Stimulated activated CD8-positive, alpha-beta memory T cell treated with anti-CD3 and anti-CD28 coated beads, Interleukin-4, amount 100 ng/mL, for 48 hours (primary cell): ENCODE measurements around the gene KLC1.
A peak's percentile ranks its signal among the peaks of the same experiment; 100 is the strongest.
"Not testable (repeated sequence)": the region's sequence is repeated elsewhere in the genome, so short reads cannot be mapped to it uniquely, and the experiment has no call there.

Experiments
- DNase-seq: peaks from one replicate; pipeline ENCODE4 v3.0.0-alpha.2; 2020

KLC1 gene

DNA sequence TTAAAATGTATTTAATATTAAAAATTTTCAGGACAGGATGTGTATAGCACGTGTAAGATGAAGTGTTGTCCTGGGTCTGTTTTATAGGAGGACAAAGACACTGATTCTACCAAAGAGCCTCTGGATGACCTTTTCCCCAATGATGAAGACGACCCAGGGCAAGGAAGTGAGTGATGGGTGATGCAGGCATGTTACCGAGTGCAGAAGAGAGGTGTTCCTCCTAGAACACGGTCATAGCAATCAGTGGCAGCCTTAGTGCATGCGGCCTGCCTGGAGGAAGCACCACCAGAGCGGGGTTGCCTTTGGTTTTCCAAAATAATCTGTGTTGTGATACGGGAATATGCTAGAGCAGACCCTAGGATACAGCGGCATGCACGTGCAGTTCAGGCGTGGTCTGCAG is 33.0 kb downstream of the KLC1 start:
- no peak for DNase-seq

DNA sequence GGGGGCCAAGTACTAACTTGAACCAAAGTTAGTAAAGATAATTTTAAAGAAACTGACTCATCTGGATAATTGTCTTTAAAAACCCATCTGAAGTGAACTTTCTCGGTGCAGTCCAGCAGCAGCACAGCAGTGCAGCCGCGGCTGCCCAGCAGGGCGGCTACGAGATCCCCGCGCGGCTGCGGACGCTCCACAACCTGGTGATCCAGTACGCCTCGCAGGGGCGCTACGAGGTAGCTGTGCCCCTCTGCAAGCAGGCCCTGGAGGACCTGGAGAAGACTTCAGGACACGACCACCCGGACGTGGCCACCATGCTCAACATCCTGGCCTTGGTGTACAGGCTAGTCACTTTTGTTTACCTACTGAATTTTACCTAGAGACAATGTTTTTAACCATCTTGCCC is 33.6 kb downstream of the KLC1 start:
- no peak for DNase-seq

DNA sequence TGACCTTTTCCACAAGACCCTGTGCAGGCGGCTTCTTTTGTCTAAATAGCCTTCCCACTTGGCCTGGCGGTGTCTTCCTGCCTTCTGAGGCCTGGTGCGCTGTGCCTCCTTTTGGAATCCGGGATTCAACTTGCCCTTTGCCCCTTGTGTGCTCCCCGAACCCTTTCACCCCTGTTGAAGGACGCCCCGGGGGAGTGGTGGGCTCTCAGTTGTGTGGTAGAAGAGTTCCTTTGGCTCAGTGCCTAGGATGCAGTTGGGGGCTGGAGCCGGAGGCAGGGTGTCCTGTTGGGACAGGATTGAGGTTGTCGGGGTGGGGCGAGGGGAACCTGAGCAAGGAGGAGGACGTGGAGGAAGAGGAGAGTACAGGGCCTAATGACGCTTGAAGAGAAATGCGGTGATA is 34.5 kb downstream of the KLC1 start:
- DNase-seq: no peak

DNA sequence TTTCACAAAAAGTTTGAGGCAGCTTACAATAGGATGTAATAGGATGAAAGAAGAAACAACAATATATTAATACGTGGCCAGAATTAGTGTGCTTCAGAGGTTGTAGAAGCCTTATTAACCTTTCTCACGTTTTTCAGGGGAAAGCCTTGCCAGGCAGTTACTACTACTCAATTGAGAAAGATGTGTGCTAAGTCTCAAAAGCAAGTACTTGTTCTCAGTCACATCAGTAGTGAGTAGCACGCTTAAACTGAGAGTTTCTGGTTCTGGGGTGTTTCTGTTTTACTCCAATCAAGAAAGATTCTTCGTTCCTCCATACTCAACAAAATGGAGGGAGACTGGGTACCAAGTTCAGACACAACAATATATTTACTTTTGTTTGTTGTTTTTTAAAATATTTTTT is 38.7 kb downstream of the KLC1 start:
- no peak for DNase-seq

DNA sequence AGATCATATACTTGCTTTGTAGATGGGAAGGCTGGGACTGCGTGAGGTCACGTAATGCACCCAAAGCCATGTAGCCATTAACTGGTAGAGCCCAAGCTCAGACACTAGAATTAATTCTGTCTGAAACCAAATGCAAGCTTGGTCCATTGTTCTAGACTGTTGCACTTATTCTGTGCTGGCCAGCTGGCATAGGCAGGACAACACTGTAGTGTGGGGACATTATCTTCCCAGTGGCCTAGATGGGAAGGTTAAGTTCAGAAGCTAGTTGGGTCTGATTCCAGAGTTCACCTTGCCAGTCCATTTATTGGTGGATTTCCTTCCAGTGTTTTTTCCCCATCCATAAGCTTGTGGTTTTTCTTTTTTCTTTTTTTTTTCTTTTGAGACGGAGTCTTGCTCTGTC is 39.1 kb downstream of the KLC1 start:
- no peak for DNase-seq

DNA sequence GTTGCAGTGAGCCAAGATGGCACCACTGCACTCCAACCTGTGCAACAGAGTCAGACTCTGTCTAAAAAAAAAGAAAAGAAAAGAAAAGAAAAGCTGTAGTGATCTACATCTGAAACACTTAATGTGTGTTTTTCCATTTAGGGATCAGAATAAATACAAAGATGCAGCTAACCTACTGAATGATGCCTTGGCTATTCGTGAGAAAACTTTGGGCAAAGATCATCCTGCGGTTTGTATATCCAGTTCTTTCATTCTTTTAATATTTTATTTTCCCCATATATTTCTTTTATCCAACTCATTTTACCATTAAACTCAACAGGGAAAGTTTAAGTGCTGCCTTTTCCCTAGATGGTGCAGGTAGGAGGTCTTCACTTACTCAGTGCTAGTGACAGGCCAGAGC is 40.4 kb downstream of the KLC1 start:
- no peak for DNase-seq

DNA sequence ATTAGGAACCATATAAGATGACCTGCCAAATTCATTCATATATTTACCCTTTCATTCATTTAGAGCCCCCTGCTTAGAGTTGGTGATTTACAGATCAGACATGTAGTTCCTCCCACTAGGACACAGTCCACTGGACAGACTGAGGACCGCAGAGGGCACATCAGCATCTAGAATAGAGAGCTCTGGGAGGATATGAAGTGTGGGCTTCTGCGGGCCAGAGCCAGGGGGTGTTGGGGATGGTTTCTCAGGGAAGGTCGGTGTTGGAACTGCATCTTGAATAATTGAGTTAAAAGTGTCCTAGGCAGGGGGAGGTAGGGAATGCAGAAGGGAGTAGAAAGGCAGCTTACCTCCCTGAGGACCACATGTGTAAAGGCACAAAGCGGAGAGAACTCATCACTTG is 42.9 kb downstream of the KLC1 start:
- DNase-seq: no peak

DNA sequence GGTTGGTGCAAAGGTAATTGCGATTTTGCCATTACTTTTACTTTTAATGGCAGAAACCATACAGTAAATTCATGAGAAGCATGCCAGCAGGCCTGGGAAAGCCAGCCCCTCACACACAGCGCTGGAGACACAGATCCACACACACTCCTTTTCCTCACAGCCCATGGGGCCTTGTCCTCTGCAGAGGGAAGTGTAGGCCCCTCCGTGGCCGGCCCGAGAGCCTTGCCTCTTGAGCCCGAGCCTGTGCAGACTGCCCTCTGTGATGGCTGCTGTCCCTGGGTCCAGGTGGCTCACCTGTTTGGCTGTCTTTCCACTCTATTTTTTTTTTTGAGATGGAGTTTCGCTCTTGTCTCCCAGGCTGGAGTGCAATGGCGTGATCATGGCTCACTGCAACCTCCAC is 46.9 kb downstream of the KLC1 start:
- DNase-seq: no peak

DNA sequence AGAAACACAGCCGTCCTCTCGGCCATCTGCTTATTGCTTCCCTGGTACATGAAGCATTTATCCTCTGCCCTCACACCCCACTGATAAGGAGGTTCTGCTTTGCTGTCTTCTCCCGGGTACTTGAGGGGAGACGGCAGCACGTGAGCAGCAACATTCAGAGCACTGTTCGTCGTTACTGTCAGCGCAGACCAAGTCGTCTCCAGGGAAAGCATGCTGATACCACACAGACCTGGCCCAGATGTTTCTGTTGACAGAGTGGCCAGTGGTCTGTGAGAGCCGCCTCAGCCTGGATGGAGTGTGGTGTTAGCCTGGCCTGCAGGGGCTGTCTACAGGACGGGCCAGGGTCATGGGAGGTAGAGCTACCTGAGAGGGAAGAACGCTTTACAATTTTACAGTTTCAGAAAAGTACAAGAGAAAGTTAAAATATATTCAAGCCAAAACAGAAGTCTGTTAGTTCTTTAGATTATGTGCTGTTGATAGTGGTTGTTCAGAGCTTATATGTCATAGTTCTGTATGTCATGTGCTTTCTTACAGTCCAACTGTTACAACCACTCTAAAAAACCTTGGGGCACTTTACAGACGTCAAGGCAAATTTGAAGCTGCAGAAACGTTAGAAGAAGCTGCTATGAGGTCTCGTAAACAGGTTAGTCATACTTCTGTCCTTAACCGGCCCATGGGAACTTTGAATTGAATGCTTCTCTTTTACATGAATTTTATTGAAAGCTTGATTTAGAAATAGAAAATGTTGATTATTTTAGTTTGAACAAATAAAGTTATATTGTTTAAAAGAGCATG is 48.1 kb downstream of the KLC1 start:
- DNase-seq: no peak

DNA sequence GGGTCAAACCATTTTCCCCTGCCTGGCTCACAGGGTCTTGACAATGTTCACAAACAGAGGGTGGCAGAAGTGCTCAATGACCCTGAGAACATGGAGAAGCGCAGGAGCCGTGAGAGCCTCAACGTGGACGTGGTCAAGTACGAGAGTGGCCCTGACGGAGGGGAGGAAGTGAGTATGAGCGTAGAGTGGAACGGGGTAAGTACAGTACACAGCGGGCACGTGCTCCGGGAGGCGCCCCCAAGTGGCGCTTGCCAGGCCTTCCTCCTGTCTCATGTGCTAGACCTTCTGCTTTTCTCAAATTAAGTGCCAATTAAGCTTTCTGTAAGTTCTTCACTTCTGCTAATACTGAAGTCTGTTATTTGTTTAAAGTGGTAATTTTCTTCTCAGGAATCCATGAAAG is 50.3 kb downstream of the KLC1 start:
- peak; percentile 66 for DNase-seq

DNA sequence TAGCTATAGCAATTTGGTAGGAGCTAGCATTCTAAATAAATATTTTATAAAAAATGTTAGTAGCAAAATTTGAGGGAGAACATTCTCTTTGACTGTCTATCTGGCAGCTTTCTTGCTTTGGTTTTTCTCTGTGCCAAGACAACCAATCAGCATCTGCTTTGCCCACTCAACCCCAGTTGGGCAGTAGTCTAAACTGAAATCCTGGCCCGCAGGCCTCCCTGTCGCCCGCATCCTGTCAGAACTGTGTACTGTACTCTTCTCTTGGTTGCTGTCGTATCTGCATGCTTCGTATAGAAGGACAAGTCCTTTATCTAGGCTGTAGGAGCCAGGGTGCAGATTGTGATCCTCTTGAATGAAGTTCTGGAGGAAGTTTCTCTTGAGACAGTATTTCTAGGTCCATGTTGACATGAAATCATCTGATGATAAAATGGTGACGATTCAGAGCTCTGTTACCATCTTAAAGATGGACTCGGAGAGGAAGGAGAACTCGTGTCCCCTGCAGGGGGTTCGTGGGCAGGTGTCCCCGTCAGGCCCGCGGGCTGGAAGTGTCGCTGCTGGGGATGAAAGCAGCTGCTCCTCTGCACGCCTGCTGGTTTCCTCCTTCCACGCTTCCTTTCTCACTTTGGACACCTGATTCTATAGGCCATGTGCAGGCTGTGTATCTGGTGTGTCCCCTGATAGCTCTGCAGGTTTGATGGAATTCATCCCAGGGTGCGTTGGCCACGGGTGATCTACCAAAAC is 51.6 kb downstream of the KLC1 start:
- no peak for DNase-seq

DNA sequence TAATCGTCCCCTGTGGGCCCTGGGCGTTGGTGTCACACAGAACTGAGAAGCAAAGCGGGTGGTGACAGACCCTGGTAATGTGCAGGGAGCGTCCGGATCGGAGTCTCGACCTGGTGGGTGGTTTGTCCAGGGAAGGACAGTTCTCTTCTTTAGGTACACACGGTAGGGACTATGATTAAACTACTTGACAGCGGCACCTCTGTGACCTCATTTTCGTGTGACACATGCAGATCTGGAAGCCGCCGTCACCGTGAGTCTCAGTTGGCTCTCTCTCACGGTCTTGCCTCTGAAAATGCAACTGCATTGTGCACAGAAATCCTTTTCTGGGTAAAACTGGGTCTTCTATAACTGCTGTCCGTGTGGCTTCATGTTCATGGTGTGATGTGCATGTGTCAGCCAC is 54.1 kb downstream of the KLC1 start:
- DNase-seq: no peak

DNA sequence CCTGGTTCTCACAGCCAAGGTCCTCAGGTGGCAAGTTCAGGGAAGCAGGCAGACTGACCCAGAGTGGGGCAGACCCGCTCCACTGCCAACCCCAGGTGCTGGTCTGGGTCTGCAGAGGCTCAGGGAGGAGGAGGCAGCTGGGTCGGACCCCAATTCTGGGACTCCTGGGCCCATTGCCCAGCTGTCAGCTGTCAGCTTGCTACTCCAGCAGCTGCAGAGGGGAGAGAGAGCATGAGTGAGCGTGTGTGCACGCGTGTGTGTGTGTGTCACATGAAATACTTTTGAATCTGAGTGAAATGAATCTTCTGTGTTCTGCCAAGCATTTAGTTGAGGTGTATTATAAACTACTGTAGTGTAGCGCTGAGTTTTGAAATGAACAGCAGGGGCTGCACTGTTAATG is 55.5 kb downstream of the KLC1 start:
- DNase-seq: no peak

DNA sequence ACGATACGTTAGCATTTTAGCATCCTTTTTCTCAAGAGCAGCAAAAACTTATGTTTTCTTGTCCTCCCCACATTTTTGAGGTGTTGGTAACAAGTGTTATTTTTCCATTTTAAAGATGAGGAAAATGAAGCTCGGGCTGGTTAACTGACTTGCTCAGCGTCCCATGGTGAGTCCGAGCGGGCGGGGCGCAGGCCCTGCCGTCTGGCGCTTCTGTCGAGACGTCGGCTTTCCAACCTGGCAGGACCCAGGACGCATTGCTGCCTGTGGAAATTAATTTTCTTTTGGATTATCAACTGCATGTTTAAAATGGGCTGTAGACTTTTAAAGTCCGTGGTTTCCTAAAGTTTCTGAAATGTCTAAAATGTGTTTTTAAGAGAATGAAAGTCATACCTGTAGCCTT is 55.9 kb downstream of the KLC1 start:
- no peak for DNase-seq

DNA sequence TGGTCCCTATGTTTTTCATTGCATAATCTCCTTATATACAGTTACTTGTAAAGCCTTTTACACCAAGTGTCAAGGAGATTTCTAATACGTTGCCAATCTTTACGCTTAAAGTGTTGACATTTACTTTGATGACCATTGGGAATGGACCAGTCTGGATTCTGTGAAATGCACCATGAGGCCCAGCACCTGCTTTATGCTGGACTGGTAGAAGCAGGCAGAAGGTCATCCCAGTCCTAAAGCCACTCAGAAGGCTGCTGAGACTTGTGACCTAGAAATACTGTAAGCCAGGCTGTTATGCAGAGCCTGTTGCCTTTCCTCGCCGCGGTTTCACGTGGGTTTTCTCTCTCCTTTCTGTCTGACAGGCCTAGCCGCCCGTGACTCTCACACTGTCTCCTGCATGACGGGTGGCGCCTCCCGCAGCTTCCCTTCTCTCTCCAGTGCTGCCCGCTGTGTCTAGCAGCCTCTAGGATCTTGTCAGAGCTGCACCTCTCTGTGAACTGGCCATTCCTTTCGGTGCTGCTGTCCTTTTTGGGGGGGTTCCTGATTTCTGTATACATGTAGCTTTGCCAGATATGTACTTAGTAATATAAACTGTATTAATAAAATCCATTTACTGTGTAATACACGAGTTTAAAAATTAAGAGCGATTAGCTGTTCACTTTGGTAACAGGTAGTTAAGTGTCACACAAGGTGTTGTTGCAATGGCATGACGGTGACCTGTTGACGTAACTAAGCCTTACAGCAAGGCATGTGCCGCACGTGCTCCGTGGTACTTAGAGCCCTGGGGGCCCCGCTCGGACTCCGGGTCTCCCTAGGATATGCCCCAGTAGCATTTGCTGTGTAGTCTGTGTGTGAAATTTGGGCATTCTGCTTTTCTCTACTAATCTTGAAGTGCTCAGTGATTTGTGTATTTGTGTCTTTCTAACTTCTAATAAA is 56.5 kb downstream of the KLC1 start:
- no peak for DNase-seq

DNA sequence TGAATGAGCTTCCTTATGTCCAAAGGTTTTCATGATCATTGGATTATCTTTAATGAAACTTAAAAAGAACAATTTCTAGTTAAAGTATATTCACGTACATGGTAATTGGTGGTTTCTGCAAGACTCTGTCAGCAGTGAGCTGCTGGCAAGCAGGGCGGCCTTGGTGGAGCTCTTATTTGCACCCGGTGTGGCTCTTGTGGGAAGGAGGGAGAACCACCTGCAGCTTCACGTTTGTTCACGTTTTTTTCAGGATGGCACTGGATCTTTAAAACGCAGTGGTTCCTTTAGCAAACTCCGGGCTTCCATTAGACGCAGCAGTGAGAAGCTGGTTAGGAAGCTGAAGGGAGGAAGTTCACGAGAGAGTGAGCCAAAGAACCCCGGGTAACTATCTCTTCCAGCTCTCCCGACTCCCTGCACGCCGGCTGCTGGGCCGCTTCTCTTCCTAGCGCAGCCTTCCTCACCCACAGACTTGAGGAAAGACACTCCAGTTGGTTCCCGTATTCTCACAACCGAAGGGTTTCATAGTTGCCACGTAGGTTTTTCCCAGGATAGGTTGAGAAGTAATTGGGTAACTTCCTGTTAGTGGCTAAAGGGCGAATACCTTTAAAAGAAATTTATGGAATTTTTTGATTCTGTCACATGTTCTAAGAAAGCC is 57.9 kb downstream of the KLC1 start:
- DNase-seq: no peak

DNA sequence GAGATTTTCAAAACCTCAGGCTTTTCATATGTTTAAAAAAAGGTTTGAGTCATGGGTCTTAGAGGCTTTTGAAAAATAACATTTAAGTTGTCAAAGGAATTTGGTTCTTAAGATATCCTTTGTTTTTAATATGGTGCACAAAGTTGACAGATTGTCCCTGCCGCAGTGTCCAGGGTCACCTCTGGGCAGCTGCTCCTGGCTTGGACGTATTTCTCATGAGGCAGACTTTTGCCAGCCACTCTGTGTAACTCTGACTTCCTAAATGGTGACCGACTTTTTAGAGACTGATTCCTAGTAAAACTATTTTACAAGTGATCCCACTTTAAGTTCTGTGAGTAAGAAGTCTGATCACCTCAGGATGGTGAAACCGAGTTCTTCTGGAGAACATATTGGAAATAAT is 58.7 kb downstream of the KLC1 start:
- DNase-seq: no peak

DNA sequence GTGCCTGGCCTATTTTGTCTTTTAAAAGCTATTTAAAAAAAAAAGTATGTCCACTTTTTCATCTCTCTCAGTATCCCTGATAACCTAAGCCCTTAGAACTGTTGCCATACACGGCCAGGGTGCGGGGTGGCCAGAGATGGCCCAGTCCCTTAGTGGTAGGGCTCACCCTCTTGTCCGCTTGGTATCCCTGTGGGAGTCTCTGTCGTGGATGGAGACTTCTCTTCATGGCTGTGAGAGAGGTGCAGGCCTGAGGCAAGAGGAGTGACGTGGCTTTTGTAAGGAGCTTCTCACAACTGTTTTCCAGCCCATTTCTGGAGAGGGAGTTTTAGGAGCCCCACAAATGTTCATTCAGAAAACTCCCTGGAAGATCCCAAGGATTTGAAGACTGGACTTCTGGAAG is 59.4 kb downstream of the KLC1 start:
- no peak for DNase-seq

DNA sequence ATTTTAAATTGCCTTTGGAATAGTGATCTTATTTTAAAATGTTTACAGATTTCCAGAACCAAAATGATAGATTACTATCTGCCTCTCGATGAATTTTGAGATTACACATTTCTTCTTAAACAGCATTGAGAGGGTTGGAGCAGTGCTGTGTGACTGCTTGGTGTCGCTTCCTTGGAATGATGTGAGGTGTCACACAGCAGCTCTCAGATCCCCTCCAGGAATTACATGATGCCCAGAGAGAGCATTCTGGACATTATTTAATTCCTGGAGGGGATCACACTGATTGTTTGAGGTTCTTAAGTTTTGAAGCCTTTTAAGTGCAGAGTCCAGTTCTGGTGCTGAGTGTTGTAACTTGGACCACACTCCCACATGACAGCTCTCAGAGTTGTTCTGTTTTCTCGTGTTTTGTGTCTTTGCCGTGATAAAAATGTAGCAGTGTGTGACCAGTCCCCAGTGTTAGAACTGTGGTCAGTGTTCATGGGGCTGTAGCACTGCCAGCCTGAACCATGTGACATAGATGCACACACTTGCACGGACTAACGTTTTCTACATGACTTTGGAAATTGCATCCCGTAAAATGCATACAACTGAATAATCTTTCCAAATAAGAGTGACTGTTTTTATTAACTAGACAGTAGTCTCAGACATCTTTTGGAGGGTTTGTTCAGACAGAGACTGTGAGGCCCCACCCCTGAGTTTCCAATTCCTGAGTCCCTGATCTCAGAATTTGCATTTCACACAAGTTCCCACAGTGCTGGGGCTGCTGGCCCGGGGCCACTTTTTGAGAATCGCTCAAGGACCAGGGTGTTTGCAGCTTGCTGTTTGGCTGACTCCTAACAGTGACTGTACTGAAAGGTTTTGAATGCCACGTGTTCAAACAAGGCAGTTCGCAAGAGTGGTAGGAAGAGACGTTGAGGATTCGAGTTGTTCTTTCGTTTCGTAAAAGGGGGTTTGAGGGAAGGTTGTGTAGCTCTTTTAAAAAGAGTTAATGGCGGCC is 60.2 kb downstream of the KLC1 start:
- no peak for DNase-seq

DNA sequence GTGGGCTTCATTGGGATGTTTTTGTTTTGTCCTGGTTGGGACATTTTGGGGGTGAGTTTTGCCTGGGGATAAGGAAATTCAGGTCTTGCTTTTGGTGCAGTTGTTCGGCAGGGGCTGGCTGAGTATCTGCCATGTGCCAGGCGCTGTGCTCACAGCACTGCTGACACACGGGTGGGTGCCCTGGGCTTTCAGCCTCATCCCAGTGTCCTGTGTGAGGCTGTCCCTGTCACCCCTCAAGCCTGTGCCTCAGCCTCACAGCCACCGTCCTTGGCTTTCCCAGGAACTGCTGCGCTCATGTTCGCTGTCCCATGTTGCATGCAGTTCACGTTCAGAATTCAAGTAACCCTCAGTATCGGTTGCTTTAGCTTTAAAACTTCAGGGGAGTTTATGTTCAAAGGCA is 61.3 kb downstream of the KLC1 start:
- no peak for DNase-seq

DNA sequence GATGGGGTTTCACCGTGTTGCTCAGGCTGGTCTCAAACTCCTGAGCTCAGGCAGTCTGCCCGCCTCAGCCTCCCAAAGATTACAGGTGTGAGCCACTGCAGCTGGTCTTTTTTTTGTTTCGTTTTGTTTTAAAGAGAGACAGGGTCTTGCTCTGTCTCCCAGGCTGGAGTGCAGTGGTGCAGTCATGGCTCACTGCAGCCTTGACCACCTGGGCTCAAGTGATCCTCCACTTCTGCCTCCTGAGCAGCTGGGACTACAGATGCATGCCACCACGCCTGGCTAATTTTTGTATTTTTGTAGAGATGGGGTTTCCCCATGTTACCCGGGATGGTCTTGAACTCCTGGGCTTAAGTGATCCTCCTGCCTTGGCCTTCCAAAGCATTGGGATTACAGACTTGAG is 62.6 kb downstream of the KLC1 start:
- DNase-seq: not testable (repeated sequence)

DNA sequence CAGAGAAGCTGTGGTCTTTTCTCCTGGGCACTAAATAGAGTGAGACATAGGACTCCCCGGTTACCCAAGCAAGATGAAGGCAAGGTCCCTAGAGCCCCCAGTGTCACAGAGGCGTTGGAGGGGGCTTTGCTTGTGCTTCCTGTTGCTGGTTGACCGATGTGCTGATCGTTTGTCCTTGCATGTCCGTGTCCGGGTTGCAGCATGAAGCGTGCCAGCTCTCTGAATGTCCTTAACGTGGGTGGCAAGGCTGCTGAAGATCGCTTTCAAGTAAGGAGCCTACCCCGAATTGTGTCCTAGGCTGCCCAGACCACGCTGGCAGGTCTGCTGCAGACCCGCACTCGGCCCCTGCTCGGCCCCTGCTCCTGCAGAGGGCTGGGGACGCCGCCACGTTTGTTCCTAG is 63.1 kb downstream of the KLC1 start:
- no peak for DNase-seq
